ENCODE measurements around the gene PWWP2A.

DNA sequence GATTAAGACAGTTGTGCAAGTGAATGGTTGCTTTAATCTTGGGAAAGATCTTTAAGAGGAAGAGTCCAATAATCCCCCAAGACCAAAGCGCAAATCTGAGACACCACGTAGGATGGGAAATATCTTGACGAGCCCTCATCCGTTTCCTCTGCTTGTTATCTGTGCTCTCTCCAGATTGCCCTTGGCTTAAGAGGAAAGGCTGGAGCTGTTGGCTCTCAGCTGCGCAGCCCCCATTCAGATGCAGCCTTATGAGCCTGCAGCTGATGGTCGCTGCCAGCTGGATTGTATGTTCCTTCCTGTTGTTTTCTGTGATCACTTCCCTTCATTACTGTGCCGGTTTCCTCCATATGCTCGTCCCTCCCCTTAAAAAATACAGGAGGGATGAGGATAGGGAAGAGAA, 47.7 kb downstream of the PWWP2A start:
- TF ChIP-seq, protein P1, sequence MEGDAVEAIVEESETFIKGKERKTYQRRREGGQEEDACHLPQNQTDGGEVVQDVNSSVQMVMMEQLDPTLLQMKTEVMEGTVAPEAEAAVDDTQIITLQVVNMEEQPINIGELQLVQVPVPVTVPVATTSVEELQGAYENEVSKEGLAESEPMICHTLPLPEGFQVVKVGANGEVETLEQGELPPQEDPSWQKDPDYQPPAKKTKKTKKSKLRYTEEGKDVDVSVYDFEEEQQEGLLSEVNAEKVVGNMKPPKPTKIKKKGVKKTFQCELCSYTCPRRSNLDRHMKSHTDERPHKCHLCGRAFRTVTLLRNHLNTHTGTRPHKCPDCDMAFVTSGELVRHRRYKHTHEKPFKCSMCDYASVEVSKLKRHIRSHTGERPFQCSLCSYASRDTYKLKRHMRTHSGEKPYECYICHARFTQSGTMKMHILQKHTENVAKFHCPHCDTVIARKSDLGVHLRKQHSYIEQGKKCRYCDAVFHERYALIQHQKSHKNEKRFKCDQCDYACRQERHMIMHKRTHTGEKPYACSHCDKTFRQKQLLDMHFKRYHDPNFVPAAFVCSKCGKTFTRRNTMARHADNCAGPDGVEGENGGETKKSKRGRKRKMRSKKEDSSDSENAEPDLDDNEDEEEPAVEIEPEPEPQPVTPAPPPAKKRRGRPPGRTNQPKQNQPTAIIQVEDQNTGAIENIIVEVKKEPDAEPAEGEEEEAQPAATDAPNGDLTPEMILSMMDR (IDR thresholded peaks at IDR 0.05; ENCODE audit: low read depth, low read length) = no peak
- no peak for TF ChIP-seq EZH2phosphoT487 (IDR thresholded peaks at IDR 0.05; ENCODE audit: low read depth)
